GM21717 (cell line): ENCODE measurements around the gene CNTNAP1.
A peak's percentile ranks its signal among the peaks of the same experiment; 100 is the strongest.

Experiments
- ATAC-seq: cut with Tn5 transposase; IDR thresholded peaks from one replicate; pipeline ENCODE4 v1.9.1; 2021; ENCODE audit warnings: mild to moderate bottlenecking, moderate library complexity; ENCODE audit not compliant: unreplicated experiment

The CNTNAP1 gene

DNA sequence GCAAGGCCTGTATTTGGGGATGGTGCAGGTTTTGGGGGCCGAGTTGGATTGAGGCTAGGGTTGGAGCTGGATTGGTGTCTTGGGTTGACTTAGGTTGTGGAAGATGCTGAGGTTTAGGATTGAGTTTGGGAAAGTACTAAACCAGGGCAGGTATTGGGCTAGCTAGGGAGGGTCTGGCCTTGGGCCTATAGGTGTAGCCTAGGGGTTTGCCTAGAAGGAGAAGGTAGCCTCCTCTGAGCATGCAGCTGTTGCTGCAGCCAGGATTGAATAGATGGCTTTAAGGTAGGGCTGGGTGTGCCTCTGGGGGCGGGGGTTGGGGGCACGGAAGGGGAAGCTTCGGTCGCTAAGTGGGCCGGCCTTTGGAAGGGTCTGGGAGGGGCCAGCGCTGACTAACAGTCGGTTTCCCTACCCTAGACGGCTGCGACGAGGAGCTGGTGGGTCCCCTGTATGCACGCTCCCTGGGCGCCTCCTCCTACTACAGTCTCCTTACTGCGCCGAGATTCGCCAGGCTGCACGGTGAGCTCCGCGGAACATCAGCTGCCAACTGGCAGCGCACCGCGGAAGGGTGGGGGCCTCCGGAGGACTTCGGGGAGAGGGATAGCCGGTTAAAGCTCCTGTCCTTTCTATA, 1.2 kb downstream of the CNTNAP1 start:
- ATAC-seq = no peak

DNA sequence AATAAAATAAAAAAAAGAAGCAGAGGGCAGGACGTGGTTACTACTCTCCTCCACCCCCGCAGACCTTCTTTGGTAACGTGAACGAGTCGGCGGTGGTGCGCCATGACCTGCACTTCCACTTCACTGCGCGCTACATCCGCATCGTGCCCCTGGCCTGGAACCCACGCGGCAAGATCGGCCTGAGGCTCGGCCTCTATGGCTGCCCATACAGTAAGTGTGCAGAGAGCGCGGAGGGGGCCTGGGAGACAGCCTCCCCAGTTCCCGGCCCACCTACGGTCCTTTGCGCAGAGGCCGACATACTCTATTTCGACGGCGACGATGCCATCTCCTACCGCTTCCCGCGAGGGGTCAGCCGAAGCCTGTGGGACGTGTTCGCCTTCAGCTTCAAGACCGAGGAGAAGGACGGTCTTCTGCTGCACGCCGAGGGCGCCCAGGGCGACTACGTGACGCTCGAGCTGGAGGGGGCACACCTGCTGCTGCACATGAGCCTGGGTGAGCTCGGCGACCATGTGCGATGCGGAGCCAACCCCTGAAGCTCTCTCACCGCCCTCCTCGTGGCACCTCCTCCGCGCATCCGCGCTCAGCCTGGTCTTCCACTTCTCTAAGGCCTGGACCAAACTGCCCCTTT, 2.7 kb downstream of the CNTNAP1 start:
- ATAC-seq = no peak

DNA sequence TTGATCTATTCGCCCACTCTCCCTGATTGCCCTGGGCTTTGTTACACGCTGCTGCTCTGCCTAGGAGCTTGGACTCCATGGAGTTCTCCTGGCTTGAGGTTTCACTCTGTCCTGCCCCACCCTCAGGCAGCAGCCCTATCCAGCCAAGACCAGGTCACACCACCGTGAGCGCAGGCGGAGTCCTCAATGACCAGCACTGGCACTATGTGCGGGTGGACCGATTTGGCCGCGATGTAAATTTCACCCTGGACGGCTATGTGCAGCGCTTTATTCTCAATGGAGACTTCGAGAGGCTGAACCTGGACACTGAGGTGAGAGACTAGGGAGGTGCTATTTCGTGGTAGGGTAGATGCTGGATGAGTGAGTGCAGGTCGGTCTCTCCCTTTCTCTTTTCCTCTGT, 3.5 kb downstream of the CNTNAP1 start:
- no peak for ATAC-seq

DNA sequence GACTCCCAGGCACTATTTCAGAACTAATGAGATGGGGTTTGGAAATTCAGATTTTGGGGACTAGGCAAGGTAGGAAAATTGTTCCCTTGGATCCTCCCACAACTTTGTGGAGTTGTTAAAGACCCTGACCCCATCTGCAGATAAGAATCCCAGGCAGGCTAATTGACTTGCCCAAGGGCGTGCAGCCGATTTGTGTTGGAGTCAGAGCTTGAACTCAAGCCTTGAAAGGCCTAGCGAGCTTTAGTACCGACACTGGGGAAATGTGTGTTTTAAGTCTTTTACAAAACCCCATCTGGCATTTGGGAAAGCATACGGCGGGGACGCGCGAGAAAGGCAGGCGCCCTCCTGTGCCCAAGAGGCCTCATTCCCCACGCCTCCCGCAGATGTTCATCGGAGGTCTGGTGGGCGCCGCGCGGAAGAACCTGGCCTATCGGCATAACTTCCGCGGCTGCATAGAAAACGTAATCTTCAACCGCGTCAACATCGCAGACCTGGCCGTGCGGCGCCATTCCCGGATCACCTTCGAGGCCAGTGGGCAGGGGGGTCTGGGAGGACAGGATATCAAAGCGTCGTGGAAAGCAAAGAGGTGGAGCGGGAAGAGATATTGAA, 4.3 kb downstream of the CNTNAP1 start:
- ATAC-seq = no peak

DNA sequence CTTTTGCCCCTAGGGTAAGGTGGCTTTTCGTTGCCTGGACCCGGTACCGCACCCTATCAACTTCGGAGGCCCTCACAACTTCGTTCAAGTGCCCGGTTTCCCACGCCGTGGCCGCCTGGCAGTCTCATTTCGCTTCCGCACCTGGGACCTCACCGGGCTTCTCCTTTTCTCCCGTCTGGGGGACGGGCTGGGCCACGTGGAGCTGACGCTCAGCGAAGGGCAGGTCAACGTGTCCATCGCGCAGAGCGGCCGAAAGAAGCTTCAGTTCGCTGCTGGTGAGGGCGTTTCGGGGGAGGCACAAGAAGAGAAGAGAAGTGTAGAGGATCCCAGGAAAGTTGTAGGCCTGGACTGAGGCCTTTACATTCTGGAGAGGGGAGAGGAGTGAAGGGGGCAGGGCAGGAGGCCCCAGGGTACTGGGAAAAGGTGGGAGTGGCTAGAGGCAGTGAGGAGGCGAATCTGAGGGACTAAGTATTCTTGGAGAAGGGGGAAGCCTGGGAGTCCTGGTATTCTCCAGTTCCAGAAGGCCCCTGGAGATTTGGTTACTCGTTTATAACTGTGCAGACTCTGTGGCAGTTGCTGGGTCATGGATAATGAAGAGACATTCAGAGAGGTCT, 5.5 kb downstream of the CNTNAP1 start:
- no peak for ATAC-seq

DNA sequence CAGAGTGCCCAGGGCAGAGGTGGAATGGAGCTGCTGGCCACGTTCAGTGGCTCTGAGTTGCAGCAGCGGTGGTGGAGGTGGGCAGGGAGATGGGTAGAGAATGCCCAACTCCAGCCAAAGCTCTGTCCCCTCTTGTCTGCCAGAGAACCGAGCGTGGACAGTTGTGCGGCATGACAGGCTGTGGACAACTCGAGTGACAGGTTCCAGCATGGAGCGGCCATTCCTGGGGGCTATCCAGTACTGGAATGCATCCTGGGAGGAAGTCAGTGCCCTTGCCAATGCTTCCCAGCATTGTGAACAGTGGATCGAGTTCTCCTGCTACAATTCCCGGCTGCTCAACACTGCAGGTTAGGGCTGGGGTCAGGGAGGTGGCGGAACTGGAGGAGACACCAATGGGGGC, 8.3 kb downstream of the CNTNAP1 start:
- no peak for ATAC-seq

DNA sequence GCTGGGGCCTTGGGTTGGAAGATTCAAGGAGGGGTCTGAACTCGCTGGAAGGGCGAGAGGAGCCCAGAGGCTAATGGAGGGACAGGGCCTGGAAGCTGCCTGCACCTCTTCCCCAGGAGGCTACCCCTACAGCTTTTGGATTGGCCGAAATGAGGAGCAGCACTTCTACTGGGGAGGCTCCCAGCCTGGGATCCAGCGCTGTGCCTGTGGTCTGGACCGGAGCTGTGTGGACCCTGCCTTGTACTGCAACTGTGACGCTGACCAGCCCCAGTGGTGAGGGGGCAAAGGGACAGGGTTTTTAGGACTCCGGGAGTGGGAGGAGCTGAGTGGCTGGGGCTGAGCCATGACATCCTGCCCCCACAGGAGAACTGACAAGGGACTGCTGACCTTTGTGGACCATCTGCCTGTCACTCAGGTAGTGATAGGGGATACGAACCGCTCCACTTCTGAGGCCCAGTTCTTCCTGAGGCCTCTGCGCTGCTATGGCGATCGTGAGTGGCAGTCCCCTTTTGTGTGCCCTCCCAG, 8.8 kb downstream of the CNTNAP1 start:
- no peak for ATAC-seq

DNA sequence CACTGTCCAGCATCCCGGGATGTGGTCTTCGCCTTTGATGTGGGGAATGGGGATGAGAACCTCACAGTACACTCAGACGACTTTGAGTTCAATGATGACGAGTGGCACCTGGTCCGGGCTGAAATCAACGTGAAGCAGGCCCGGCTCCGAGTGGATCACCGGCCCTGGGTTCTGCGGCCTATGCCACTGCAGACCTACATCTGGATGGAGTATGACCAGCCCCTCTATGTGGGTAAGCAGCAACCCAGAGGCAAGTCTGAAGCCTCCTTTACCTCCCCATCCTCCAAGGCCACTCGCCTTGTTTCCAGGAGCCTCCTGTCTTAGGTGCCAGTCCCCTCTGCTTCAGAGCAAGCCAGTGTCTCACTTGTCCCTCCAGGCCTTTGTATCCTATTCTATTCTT, 10.2 kb downstream of the CNTNAP1 start:
- ATAC-seq = no peak

DNA sequence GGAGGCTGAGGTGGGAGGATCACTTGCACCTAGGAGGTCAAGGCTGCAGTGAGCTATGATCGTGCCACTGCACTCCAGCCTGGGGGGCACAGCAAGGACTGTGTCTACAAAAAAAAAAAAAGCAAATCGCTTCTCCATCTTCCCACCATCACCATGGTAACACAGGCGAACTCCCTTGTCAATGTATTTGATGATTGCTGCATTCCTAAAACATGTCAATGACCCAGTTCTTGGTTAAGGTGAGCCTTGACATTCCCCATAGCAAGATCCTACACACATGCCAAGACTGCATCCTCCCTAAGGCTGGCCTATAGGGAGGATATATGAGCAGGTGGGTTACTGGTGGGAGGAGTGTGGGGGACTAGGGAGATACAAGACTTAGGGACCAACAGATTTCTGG, 12.2 kb downstream of the CNTNAP1 start:
- ATAC-seq = no peak

DNA sequence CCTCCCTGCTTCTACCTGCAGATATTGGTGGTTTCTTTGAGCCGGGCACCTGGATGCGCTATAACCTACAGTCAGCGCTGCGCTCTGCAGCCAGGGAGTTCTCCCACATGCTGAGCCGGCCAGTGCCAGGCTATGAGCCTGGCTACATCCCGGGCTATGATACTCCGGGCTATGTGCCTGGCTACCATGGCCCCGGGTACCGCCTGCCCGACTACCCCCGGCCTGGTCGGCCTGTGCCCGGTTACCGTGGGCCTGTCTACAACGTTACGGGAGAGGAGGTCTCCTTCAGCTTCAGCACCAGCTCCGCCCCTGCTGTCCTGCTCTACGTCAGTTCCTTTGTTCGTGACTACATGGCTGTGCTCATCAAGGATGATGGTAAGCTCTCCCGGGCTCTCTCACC, 13.2 kb downstream of the CNTNAP1 start:
- ATAC-seq = no peak

DNA sequence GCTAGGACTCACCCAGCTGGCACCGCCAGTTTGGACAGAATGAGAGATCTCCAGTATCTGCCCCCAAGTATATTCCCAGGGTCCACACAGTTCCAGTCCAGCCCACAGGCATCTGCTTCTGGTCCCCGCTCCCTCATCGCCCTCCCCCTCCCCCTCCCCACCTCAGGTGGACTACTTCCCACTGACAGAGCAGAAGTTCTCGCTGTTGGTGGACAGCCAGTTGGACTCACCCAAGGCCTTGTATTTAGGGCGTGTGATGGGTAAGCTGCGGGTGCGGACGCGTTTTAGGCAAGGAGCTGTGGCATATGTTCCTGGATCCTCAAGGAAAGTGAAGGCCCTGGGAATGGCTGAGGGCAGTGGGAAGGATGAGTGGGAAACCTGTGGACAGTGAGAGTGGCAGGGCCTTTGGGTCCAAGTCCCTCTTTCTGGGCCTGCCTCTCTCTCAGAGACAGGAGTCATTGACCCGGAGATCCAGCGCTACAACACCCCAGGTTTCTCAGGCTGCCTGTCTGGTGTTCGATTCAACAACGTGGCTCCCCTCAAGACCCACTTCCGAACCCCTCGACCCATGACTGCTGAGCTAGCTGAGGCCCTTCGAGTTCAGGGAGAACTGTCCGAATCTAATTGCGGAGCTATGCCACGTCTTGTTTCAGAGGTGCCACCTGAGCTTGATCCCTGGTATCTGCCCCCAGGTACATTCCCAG, 14.9 kb downstream of the CNTNAP1 start:
- ATAC-seq = no peak

DNA sequence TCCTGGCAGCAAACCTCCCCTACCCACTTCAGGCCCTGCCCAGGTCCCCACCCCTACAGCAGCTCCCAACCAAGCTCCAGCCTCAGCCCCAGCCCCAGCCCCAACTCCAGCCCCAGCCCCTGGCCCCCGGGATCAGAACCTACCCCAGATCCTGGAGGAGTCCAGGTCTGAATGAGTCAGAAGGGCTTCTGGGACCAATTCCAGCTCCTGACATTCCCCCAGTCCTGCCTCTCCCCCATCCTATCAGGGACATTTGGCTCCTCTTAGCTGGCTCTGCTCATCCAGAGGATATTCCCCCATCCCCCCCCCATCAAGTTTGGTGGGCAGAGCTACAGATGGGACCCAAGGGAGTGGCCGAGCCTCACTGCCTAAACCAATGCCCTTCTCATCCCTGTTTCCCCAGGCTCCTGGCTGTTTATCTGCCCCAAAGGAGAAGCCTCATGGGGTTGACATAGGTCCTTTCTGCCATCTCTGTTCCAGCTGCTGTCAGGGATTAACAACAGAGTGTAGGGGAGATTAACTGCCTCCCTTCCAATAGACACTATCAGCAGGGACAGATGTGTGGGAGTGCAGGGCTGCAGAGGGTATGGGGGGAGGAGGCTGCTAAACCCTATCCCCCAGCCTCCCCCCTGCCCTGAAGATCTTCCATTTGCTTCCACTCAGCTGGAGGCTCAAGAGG, 16.5 kb downstream of the CNTNAP1 start:
- no peak for ATAC-seq

DNA sequence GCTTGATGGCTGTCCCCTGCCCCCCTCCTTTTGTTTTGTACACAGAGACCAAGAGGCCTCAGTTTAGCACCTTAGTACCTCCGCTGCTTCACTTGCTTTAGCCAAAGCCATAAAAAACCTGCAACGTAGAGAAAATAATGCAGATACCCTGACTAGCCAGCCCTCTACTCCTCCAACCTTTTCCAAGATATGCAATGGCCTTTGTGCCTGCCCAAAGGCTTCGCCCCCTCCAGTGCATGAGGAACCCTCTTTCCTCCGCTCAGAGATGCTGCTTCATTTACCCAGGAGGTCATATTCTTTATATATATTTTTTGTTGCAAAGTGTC, 17.0 kb downstream of the CNTNAP1 start:
- no peak for ATAC-seq

DNA sequence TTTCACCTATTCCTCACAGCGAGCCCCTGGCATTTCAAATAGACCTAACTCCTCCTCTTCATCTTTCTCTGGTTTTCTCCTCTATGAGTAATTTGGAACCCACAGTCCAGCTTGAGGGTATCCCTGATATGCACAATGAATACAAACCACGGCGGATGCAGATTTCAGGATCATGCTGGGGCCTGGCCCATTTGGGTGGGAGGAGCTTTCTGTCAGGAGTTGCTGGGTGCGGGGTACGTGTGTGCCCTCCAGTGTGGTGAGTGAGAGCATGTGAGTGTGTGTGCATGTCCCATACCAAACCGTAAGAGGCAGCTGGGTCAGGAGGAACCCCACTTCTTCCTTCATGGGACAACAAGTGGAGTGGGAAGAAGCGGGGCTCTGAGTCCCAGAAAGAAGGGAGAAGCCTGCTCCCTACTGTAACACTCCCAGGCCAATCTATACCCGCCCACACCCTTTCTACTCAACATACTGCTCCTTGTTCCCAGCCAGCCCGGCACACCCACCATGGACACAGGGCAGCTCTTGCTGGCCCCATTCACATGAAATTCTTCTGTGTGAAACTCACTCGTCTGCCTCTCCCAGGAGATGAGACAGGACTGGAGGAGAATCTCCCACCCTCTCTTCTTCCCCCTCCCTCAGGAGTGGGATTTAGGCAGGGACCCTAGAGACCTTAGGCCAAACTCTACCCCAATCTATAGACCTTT, 18.4 kb downstream of the CNTNAP1 start:
- ATAC-seq = no peak

DNA sequence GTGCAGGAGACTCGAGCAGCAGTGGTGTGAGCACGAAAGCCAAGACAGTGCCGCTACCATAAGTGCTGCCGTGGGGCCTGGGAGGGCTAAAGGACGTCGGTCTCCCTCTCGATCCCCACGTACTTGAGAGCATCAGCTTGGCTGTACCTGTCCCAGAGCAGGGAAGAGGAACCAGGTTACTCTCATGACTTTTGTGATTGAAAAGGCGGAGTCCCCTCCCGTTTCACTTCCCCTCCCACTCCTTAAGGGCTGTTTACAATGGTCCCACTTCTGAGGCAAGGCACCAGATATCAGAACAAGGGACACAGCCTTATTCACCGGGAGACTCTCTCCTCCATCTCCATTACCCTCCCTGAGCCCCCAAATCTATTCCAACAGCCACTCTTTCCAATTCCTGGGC, 20.1 kb downstream of the CNTNAP1 start:
- ATAC-seq = no peak

DNA sequence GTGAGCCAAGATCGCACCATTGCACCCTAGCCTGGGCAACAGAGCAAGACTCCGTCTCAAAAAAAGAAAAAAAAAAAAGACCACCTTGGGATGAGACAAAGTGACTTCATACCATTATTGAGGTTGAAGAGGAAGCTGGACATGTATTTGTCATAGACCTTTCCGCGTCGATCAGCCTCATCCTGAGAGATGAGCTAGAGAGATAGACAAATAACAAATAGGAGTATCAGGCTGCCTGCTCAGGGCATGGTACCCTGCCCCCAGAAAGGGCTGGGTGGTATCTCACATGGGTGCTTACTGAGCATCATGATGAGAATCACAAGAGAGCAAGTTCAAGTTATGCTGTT, 22.1 kb downstream of the CNTNAP1 start:
- peak; percentile 19 for ATAC-seq

DNA sequence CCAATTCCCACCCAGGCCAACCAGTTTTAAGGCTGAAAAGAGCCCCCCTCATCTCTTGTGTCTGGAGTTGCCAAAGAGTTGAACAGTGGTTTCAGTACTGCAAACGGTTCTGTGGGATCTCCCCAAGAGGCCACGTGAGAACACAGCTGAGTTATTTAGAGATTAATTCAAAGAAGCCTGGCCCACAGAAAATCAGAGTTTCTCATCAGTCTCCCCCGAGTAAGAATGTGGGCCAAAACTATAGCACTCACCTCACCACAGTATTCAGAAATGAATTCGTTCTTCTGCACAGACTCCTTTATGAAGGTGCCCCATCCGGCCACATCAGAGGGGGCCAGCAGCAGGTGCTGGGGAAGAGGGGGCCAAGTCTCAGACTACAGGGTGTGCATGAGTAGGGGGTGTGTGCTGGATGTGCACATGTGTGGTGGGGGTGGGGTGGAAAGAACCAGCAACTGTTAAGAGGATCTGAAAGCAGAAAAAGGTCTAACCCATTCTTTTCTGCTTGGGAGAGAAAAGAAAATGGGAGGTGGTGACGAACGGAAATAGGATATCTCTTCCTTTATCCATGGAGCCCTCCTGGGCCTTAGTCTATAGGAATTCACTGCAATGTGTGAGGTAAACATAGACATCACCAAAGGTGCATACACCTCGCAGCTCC, 22.6 kb downstream of the CNTNAP1 start:
- ATAC-seq = peak; percentile 55

DNA sequence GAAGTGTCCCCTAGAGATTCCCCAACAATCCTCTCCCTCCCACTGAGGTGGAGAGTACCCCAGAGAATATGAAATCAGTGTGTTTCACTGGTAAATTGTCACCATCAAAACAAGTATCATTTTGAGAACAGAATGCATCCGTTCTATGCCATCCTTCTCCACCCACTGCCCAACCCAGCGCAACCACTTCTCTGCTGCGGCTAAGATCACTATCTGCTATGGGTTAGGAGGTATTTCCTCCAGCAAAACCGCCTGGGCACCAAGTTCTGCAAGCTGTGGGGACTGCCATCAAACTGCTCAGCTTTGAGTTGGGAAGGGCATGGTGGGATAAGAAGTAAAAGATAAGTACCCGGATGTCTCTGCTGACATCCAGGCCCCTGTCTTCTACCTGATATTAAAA, 24.4 kb downstream of the CNTNAP1 start:
- ATAC-seq = no peak

DNA sequence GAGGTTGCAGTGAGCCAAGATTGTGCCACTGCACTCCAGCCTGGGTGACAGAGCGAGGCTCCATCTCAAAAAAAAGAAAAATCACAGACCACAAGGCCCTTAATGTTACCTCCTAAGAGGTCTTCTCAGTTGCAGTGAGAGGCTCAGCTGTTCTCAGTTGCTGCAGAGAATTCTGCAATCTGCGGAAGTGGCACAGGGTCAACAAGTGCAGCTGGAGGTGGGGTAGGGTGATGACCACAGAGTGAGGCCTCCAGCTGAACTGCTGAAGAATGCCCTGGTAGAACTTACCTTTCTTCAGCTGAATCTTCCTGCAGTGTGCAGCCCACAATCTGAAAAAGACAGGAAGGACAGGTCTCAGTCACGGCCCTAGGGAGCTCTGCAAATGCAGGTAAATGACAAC, 26.3 kb downstream of the CNTNAP1 start:
- ATAC-seq = no peak

DNA sequence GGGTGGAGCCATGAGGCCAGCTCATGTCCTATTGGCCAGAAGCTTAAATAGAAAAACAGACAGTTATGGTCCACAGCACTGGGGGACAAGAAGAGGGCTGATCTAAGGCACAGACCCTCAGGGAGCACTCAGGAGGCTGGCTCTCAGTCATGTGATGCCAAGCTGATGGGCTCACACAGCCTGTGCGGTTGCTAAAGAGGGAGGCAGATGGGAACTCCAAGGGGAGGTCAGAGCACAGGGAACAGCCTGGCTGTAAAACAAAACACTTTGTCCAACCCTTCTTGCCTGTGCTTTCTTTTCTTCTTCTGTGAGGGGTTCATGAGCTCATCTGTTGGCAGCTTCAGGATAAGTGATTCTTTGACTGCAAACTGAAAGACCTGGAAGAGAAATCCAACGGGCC, 27.2 kb downstream of the CNTNAP1 start:
- ATAC-seq = no peak
